Stomach (tissue), 9 donors: ENCODE measurements around the gene TMEM41B. TPM values are rescaled to one million over a fixed set of nuclear protein-coding genes. Genes with fewer than 3 reads are reported as not detected.

Experiments used
- DNase-seq, 2 donors: peaks; one replicate each; pipeline versions ENCODE4 v3.0.0 to v3.0.0-alpha.2; 2013 to 2019
- H3K27ac ChIP-seq, 5 donors: fragments of 200-600 bp in 4 of 5; sonication (generic) in 4 of 5; one replicate each; pipeline ENCODE4 v1.5.1; 2013 to 2019; ENCODE audit warnings: mild to moderate bottlenecking in 1 of 5, moderate library complexity in 1 of 5
- H3K27me3 ChIP-seq, 3 donors: fragments of 200-600 bp; sonication (generic); one replicate each; pipeline ENCODE4 v1.5.1; 2017 to 2019; ENCODE audit warnings: mixed run types in 1 of 3
- H3K36me3 ChIP-seq, 4 donors: fragments of 200-600 bp; sonication (generic); 1 replicate in 3 of 4; 2 replicates in 1 of 4; pipeline ENCODE4 v1.5.1; 2016 to 2019
- H3K4me1 ChIP-seq, 4 donors: fragments of 200-600 bp; sonication (generic); one replicate each; pipeline ENCODE4 v1.5.1; 2016 to 2019
- H3K4me3 ChIP-seq, 4 donors: fragments of 200-600 bp; sonication (generic) in 3 of 4; one replicate each; pipeline ENCODE4 v1.5.1; 2016 to 2019; ENCODE audit warnings: mild to moderate bottlenecking in 1 of 4
- H3K9me3 ChIP-seq, 4 donors: fragments of 200-600 bp; sonication (generic); one replicate each; pipeline ENCODE4 v1.5.1; 2016 to 2019
- EP300 ChIP-seq: sonication (generic); formaldehyde crosslinking; IDR thresholded peaks from one replicate; pipeline ENCODE4 v1.6.1; 2017; ENCODE audit warnings: antibody characterized with exemption
- POLR2A ChIP-seq, 4 donors: fragments of 450-650 bp; IDR thresholded peaks; one replicate each; pipeline ENCODE4 v1.6.1; 2016; ENCODE audit warnings: antibody characterized with exemption in 4 of 4, control low read depth in 2 of 4, mild to moderate bottlenecking in 1 of 4, moderate library complexity in 1 of 4
- POLR2AphosphoS5 ChIP-seq, 3 donors: sonication (generic); formaldehyde crosslinking; IDR thresholded peaks; one replicate each; pipeline ENCODE4 v1.6.1; 2016; ENCODE audit warnings: antibody characterized with exemption in 3 of 3
- WGBS, 5 donors: extraction: QIAGEN DNeasy Blood & Tissue Kit in 3 of 5; methylation state at CpG; one replicate each; pipeline versions ENCODE4 v1.1.5 to v1.1.7; 2013 to 2018; 5-methylcytosine and 5-hydroxymethylcytosine counted together
- intact Hi-C: fragments of 100-400 bp; cut with DNase I; formaldehyde crosslinking; loops from one replicate; pipeline ENCODE4 v1.15.1; 2023; ENCODE audit warnings: low total_unique reads
- polyA plus RNA-seq, 3 donors: library from polyadenylated mRNA; stranded (reverse); fragments of 200-250 nt; gene quantifications; one replicate each; pipeline ENCODE4 v1.2.3, GENCODE V29; 2013
- total RNA-seq, 5 donors: library from RNA; depleted of rRNA; stranded (reverse); fragments of >200 nt; gene quantifications; one replicate each; pipeline versions ENCODE4 v1.1.0 to v1.2.3, GENCODE V29; 2014 to 2016
- TF ChIP-seq, protein P1 (sequence below), 7 experiments: fragments of 450-650 bp in 4 of 7; fragments of 200-600 bp in 3 of 7; sonication (generic) in 3 of 7; IDR thresholded peaks; one replicate each; pipeline ENCODE4 v1.5.1; 2016 to 2019; ENCODE audit warnings: antibody characterized with exemption in 7 of 7, control low read depth in 2 of 7, mild to moderate bottlenecking in 1 of 7
- donor health status: healthy with polysubstance abuse.
- donor health status: Bipolar disorder and iron deficiency.
- donor health status: healthy.

TMEM41B gene
- total and polyA plus RNA-seq, 8 donors: 4.1 to 80.4 (median 11.9) TPM

DNA sequence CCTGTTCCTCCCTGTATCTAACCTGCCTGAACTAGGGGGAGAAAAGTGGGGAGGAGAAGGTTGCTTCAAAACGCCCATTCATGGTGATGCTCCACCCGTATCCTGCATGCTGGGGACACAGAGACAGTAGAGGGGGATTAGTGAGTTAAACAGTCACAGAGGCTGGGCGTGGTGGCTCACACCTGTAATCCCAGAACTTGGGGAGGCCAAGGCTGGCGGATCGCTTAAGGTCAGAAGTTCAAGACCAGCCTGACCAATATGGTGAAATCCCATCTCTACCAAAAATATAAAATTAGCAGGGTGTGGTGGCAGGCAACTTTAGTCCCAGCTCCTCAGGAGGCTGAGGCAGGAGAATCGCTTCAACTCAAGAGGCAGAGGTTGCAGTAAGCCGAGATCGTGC lies 47.5 kb downstream of the TMEM41B start:
- H3K4me1 ChIP-seq: peaks cover 5 to 33% (median 26%) of the 10 kb centered on the region in 4 donors
- no peak for DNase-seq
- H3K27ac ChIP-seq: no peak overlapping the region
- WGBS, 5 donors: 91 to 96% (median 94%) methylated on average over 8 of the region's 8 CpGs
- no peak overlapping the region for H3K4me3 ChIP-seq
- TF ChIP-seq EP300 (no peak), POLR2AphosphoS5 (IDR thresholded peaks at IDR 0.05) (no peak), POLR2A (IDR thresholded peaks at IDR 0.05) (no peak)
- TF ChIP-seq, protein P1, sequence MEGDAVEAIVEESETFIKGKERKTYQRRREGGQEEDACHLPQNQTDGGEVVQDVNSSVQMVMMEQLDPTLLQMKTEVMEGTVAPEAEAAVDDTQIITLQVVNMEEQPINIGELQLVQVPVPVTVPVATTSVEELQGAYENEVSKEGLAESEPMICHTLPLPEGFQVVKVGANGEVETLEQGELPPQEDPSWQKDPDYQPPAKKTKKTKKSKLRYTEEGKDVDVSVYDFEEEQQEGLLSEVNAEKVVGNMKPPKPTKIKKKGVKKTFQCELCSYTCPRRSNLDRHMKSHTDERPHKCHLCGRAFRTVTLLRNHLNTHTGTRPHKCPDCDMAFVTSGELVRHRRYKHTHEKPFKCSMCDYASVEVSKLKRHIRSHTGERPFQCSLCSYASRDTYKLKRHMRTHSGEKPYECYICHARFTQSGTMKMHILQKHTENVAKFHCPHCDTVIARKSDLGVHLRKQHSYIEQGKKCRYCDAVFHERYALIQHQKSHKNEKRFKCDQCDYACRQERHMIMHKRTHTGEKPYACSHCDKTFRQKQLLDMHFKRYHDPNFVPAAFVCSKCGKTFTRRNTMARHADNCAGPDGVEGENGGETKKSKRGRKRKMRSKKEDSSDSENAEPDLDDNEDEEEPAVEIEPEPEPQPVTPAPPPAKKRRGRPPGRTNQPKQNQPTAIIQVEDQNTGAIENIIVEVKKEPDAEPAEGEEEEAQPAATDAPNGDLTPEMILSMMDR (IDR thresholded peaks at IDR 0.05): no peak
- H3K36me3 ChIP-seq: no peaks in the 10 kb centered on the region
- intact Hi-C loops: no loop called here
- no peaks in the 10 kb centered on the region for H3K9me3 ChIP-seq
- no peaks in the 10 kb centered on the region for H3K27me3 ChIP-seq

DNA sequence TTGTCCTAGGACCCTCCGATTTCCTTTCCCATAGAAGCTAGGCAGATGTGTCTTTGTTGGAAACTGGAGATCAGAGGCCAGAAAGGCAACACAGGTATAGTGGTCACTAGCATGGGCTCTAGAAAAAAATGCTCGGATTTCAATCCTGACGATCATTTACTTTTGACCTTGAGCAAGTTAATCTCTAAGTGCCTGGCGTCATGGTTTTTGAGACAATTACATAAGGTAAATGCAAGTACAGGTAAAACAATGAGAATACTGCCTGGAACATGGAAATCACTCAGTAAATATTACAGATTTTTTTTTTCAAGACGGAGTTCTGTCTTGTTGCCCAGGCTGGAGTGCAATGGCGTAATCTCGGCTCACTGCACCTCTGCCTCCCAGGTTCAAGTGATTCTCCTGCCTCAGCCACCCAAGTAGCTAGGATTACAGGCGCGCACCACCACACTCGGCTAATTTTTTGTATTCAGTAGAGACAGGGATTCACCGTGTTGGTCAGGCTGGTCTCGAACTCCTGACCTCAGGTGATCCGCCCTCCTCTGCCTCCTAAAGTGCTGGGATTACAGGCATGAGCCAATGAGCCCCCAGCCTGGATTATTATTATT lies 48.2 kb downstream of the TMEM41B start:
- Histone ChIP-seq H3K4me1 (peaks cover 5 to 40% (median 28%) of the 10 kb centered on the region in 4 donors), H3K27me3 (no peaks in the 10 kb centered on the region), H3K27ac (peak overlapping the region; percentile 76 to 96 (median 95)), H3K4me3 (peak overlapping the region in 1 of 4 donors; percentile 85), H3K9me3 (no peaks in the 10 kb centered on the region), H3K36me3 (no peaks in the 10 kb centered on the region)
- intact Hi-C loops: no loop called here
- 63 to 76% (median 71%) methylated on average over 13 of the region's 13 CpGs for WGBS, 5 donors
- DNase-seq: peak in 1 of 2 donors; percentile 59
- no peak for TF ChIP-seq POLR2A (IDR thresholded peaks at IDR 0.05)

GRCh38 chr11:9265211-9266131 lies 48.9 kb downstream of the TMEM41B start, which contains the start of gene DENND5A:
Gene DENND5A, minus strand, starts transcription at chr11:9265350. Its CDS starts 281 bp downstream, at chr11:9265069.
- intact Hi-C loops: no loop called here
- H3K36me3 ChIP-seq: no peaks in the 10 kb centered on the region
- TF ChIP-seq POLR2A (IDR thresholded peaks at IDR 0.05) (peak in 1 of 4 donors; percentile 15), POLR2AphosphoS5 (IDR thresholded peaks at IDR 0.05) (peak; percentile 61 to 85 (median 85)), EP300 (no peak)
- TF ChIP-seq, protein P1 (IDR thresholded peaks at IDR 0.05): no peak
- DNase-seq: peak; percentile 82 to 97
- H3K27me3 ChIP-seq: no peaks in the 10 kb centered on the region
- 5 to 13% (median 8%) methylated on average over 19 to 63 of the region's 63 CpGs for WGBS, 5 donors
- peak within 1 kb of the TSS; percentile 76 to 96 (median 95) for H3K27ac ChIP-seq
- peak within 1 kb of the TSS; percentile 62 to 91 (median 86) for H3K4me3 ChIP-seq
- peaks cover 5 to 48% (median 32%) of the 10 kb centered on the region in 4 donors for H3K4me1 ChIP-seq
- H3K9me3 ChIP-seq: no peaks in the 10 kb centered on the region

- WGBS, 5 donors: 0 to 1% (median 1%) methylated on average over 22 to 70 of the region's 76 CpGs
- peak in 2 of 3 donors; percentile 21 to 22 for TF ChIP-seq POLR2AphosphoS5 (IDR thresholded peaks at IDR 0.05)
- TF ChIP-seq, protein P1 (IDR thresholded peaks at IDR 0.05): no peak
- intact Hi-C loops: no loop called here
- H3K27me3 ChIP-seq: no peaks in the 10 kb centered on the region
- no peaks in the 10 kb centered on the region for H3K36me3 ChIP-seq
- H3K9me3 ChIP-seq: no peaks in the 10 kb centered on the region
- peaks cover 5 to 53% (median 36%) of the 10 kb centered on the region in 4 donors for H3K4me1 ChIP-seq
- peak overlapping the region; percentile 62 to 91 (median 86) for H3K4me3 ChIP-seq
- peak; percentile 47 to 89 for DNase-seq
- peak overlapping the region; percentile 76 to 96 (median 95) for H3K27ac ChIP-seq
Observed at GRCh38 chr11:9264316-9265210, 49.8 kb downstream of the TMEM41B start.
